Choroid plexus epithelial cell (primary cell): ENCODE data around the gene HYCC2.

Source experiments
- DNase-seq: peaks from one replicate; pipeline ENCODE4 v3.0.0-alpha.2; 2010; ENCODE audit warnings: low read depth
- H3K4me3 ChIP-seq: 2 replicates; pipeline ENCODE4 v1.5.1; 2011; ENCODE audit warnings: low read depth, mild to moderate bottlenecking, control low read depth, low read length, moderate library complexity
- CTCF ChIP-seq: conservative IDR thresholded peaks from 2 replicates; pipeline ENCODE4 v1.5.1; 2011; ENCODE audit warnings: low read depth, mild to moderate bottlenecking, control low read depth, inconsistent platforms, low read length, moderate library complexity

The HYCC2 gene

DNA sequence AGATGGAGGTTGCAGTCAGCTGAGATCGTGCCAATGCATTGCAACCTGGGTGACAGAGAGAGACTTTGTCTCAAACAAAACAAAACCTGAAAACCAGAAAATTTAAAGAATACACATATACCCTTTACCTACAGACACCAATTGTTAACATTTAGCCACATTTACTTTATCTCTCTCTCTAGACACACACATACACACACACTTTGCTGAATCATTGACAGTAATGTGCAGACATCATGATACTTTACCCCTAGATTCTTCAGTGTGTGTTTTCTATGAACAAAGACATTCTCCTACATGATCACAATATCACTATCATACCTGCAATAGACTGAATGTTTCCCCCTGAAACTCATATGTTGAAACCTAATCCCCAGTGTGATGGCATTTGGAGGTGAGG lies 34.3 kb upstream of the HYCC2 start:
- DNase-seq = no peak
- H3K4me3 ChIP-seq = no peak overlapping the region
- no peak for TF ChIP-seq CTCF

- TF ChIP-seq CTCF = no peak
- no peak for DNase-seq
- H3K4me3 ChIP-seq = no peak overlapping the region
These were observed 29.0 kb upstream of the HYCC2 start for GRCh38 chr2:201100497-201100896.

DNA sequence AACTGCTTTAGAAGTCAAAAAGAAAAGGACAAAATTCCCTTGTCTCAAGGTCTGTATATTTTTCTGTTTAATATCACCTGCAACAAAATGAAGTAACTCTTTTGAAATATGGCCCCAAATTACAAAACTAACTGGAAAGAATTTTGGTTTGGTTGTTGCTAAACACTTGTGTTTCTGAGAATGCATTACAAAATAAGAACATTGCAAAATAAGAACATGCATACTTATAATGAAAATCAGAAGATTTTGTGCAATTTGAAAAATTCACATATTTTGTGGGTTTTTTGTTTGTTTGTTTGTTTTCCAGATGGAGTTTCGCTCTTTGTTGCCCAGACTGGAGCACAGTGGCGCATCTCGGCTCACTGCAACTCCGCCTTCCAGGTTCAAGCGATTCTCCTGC lies 22.1 kb upstream of the HYCC2 start:
- no peak for TF ChIP-seq CTCF
- DNase-seq = peak; percentile 36
- H3K4me3 ChIP-seq = no peak overlapping the region

GRCh38 chr2:201090574-201090973 lies 19.1 kb upstream of the HYCC2 start:
- no peak for DNase-seq
- TF ChIP-seq CTCF = no peak
- no peak overlapping the region for H3K4me3 ChIP-seq

GRCh38 chr2:201084863-201085262 lies 13.4 kb upstream of the HYCC2 start:
- DNase-seq = peak; percentile 17
- H3K4me3 ChIP-seq = no peak overlapping the region
- TF ChIP-seq CTCF = no peak

DNA sequence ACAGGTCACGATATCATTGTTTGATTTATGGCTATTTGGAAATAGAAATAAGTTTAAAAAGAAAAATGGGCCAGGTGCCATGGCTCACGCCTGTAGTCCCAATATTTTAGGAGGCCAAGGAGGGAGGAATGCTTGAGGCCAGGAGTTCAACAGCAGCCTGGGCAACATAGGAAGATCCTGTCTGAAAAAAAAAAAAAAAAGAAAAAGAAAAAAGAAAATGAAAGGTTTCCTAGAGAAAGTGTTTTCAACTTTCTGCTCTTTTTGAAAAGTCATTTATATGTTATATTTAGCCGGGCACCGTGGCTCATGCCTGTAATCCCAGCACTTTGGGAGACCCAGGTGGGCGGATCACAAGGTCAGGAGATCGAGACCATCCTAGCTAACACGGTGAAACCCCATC lies 3.5 kb upstream of the HYCC2 start:
- no peak overlapping the region for H3K4me3 ChIP-seq
- TF ChIP-seq CTCF = no peak
- DNase-seq = no peak

GRCh38 chr2:201073071-201073470 lies 1.6 kb upstream of the HYCC2 start:
- H3K4me3 ChIP-seq = no peak overlapping the region
- no peak for DNase-seq
- TF ChIP-seq CTCF = no peak
